GM10266 (cell line): ENCODE measurements around the gene CYFIP2.
A peak's percentile ranks its signal among the peaks of the same experiment; 100 is the strongest.

ENCODE experiments used
- DNase-seq: peaks from one replicate; pipeline ENCODE4 v3.0.0; 2012; ENCODE audit errors: extremely low spot score
- CTCF ChIP-seq: IDR thresholded peaks from 2 replicates; pipeline ENCODE4 v1.5.1; 2012; ENCODE audit warnings: mild to moderate bottlenecking, low read depth; ENCODE audit not compliant: control insufficient read depth, insufficient read depth; ENCODE audit errors: missing control alignments

Gene CYFIP2

GRCh38 chr5:157265714-157266285 lies at the start of gene CYFIP2:
Gene CYFIP2 (plus strand): TSS chr5:157266123. CDS start chr5:157285362, 19,239 bp downstream.
- peak; percentile 92 for DNase-seq
- no peak for TF ChIP-seq CTCF

GRCh38 chr5:157216391-157217142 lies 49.4 kb upstream of the CYFIP2 start:
- no peak for DNase-seq
- no peak for TF ChIP-seq CTCF

- no peak for TF ChIP-seq CTCF
- no peak for DNase-seq
Measured at GRCh38 chr5:157217289-157218024, 48.5 kb upstream of the CYFIP2 start.

GRCh38 chr5:157219491-157220271 lies 46.2 kb upstream of the CYFIP2 start:
- no peak for TF ChIP-seq CTCF
- DNase-seq, result peak; percentile 21

GRCh38 chr5:157221959-157222358 lies 44.0 kb upstream of the CYFIP2 start:
- DNase-seq, result no peak
- no peak for TF ChIP-seq CTCF

GRCh38 chr5:157222506-157223230 lies 43.3 kb upstream of the CYFIP2 start:
- DNase-seq, result no peak
- TF ChIP-seq CTCF, result no peak
